IMR-90 (cell line): ENCODE data around the gene CACNA2D3. TPM values are rescaled to one million over a fixed set of nuclear protein-coding genes. Genes with fewer than 3 reads are reported as not detected.

ENCODE experiments used
- ATAC-seq: fragments of 200-7000 bp; cut with Tn5 transposase; 2 replicates; pipeline ENCODE4 v1.9.1; 2020; ENCODE audit warnings: low read depth, mild to moderate bottlenecking, moderate library complexity
- BruUV-seq: library from RNA; stranded (reverse); fragments of 400-500 nt; replicated peaks from 2 replicates; lab custom pipeline; 2021; lab: Mats Ljungman, UMichigan
- CTCF ChIA-PET: fragments of 300-600 bp; formaldehyde crosslinking; extraction: SDS; loops from one replicate; lab custom pipeline; 2021; ENCODE audit warnings: antibody characterized with exemption; lab: Yijun Ruan, JAX
- POLR2A ChIA-PET: fragments of 300-600 bp; sonication (Branson Sonifier 250); formaldehyde crosslinking; loops from one replicate; lab custom pipeline; 2022; ENCODE audit warnings: antibody characterized with exemption; ENCODE audit not compliant: unreplicated experiment; lab: Charles Lee
- DNase-seq: peaks from one replicate; pipeline ENCODE4 v3.0.0; 2013
- H2AFZ ChIP-seq: replicated peaks from 2 replicates; pipeline ENCODE3; 2013; ENCODE audit warnings: low read length, mild to moderate bottlenecking; ENCODE audit not compliant: poor library complexity
- H2AK5ac ChIP-seq: 2 replicates; pipeline ENCODE4 v1.6.1; 2013; ENCODE audit warnings: low read depth, low read length, inconsistent platforms
- H2AK9ac ChIP-seq: replicated peaks from 2 replicates; pipeline ENCODE3; 2013; ENCODE audit warnings: mild to moderate bottlenecking, low read depth, low read length, moderate library complexity; ENCODE audit not compliant: poor library complexity
- H2BK120ac ChIP-seq: 2 replicates; pipeline ENCODE4 v1.6.1; 2013; ENCODE audit warnings: low read depth, low read length, inconsistent platforms
- H2BK15ac ChIP-seq: 3 replicates; pipeline ENCODE4 v1.6.1; 2013; ENCODE audit warnings: low read depth, low read length, inconsistent platforms
- H2BK20ac ChIP-seq: 2 replicates; pipeline ENCODE4 v1.6.1; 2013; ENCODE audit warnings: low read depth, mild to moderate bottlenecking, inconsistent platforms, low read length, moderate library complexity
- H2BK5ac ChIP-seq: 2 replicates; pipeline ENCODE4 v1.6.1; 2013; ENCODE audit warnings: mild to moderate bottlenecking, low read depth, low read length, inconsistent platforms; ENCODE audit not compliant: poor library complexity, severe bottlenecking
- H3K14ac ChIP-seq: replicated peaks from 2 replicates; pipeline ENCODE4 v1.6.1; 2013; ENCODE audit warnings: low read depth, low read length, inconsistent platforms
- H3K18ac ChIP-seq: 2 replicates; pipeline ENCODE4 v1.6.1; 2013; ENCODE audit warnings: low read depth, low read length, control low read depth
- H3K23ac ChIP-seq: 2 replicates; pipeline ENCODE4 v1.6.1; 2013; ENCODE audit warnings: low read depth, low read length, inconsistent platforms
- H3K27ac ChIP-seq: 2 replicates; pipeline ENCODE4 v1.5.1; 2013; ENCODE audit warnings: mild to moderate bottlenecking, control low read depth, low read length; ENCODE audit not compliant: insufficient read depth
- H3K27me3 ChIP-seq: 2 replicates; pipeline ENCODE4 v1.6.1; 2013; ENCODE audit warnings: low read length; ENCODE audit not compliant: control insufficient read depth, insufficient read depth
- H3K36me3 ChIP-seq: 2 replicates; pipeline ENCODE4 v1.6.1; 2013; ENCODE audit warnings: low read length, mixed read lengths; ENCODE audit not compliant: control insufficient read depth, insufficient read depth
- H3K4ac ChIP-seq: 2 replicates; pipeline ENCODE4 v1.6.1; 2013; ENCODE audit warnings: low read depth, low read length, inconsistent platforms
- H3K4me1 ChIP-seq: 2 replicates; pipeline ENCODE4 v1.6.1; 2013; ENCODE audit warnings: low read length, mixed read lengths; ENCODE audit not compliant: control insufficient read depth, insufficient read depth
- H3K4me2 ChIP-seq: 2 replicates; pipeline ENCODE4 v1.6.1; 2013; ENCODE audit warnings: low read depth, mild to moderate bottlenecking, control low read depth, low read length, moderate library complexity
- H3K4me3 ChIP-seq: 2 replicates; pipeline ENCODE4 v1.5.1; 2013; ENCODE audit warnings: low read depth, mild to moderate bottlenecking, control low read depth, low read length, moderate library complexity; ENCODE audit not compliant: insufficient read depth
- H3K56ac ChIP-seq: 2 replicates; pipeline ENCODE4 v1.6.1; 2013; ENCODE audit warnings: low read length, inconsistent platforms; ENCODE audit not compliant: insufficient read depth; ENCODE audit errors: extremely low read depth
- H3K79me1 ChIP-seq, 2 experiments: 2 replicates each; pipeline ENCODE4 v1.6.1; 2013; ENCODE audit warnings: low read length in 2 of 2, inconsistent platforms in 1 of 2, low read depth in 1 of 2
- H3K9ac ChIP-seq: 2 replicates; pipeline ENCODE4 v1.6.1; 2013; ENCODE audit warnings: low read depth, low read length, control low read depth
- H3K9me1 ChIP-seq: 2 replicates; pipeline ENCODE4 v1.6.1; 2013; ENCODE audit warnings: low read length, inconsistent platforms; ENCODE audit not compliant: insufficient read depth
- H3K9me3 ChIP-seq: 2 replicates; pipeline ENCODE4 v1.6.1; 2013; ENCODE audit warnings: low read length; ENCODE audit not compliant: control insufficient read depth, insufficient read depth
- H4K20me1 ChIP-seq: 2 replicates; pipeline ENCODE4 v1.6.1; 2013; ENCODE audit warnings: low read length, inconsistent platforms; ENCODE audit not compliant: insufficient read depth
- H4K5ac ChIP-seq: 2 replicates; pipeline ENCODE4 v1.6.1; 2013; ENCODE audit warnings: mild to moderate bottlenecking, low read depth, low read length, control low read depth
- H4K8ac ChIP-seq, 2 experiments: 2 replicates each; pipeline ENCODE4 v1.6.1; 2013; ENCODE audit warnings: low read depth in 2 of 2, low read length in 2 of 2, control low read depth in 1 of 2, inconsistent platforms in 1 of 2
- H4K91ac ChIP-seq: 2 replicates; pipeline ENCODE4 v1.6.1; 2013; ENCODE audit warnings: low read depth, low read length, inconsistent platforms; ENCODE audit not compliant: insufficient read depth
- CEBPB ChIP-seq: IDR thresholded peaks from 2 replicates; pipeline ENCODE4 v1.6.1; 2012; ENCODE audit warnings: low read depth, low read length, improper control_type of control experiment
- FOS ChIP-seq: fragments of 150-350 bp; IDR thresholded peaks from 2 replicates; pipeline ENCODE4 v1.6.1; 2016; ENCODE audit warnings: low read depth, low read length
- MAFK ChIP-seq: IDR thresholded peaks from 2 replicates; pipeline ENCODE4 v1.6.1; 2012; ENCODE audit warnings: low read depth, low read length, improper control_type of control experiment
- MAZ ChIP-seq: IDR thresholded peaks from 2 replicates; pipeline ENCODE4 v1.6.1; 2012; ENCODE audit warnings: low read depth, mild to moderate bottlenecking, low read length, improper control_type of control experiment, moderate library complexity, borderline replicate concordance
- RCOR1 ChIP-seq: IDR thresholded peaks from 2 replicates; pipeline ENCODE4 v1.6.1; 2012; ENCODE audit warnings: mild to moderate bottlenecking, low read length, improper control_type of control experiment; ENCODE audit not compliant: insufficient replicate concordance
- RFX5 ChIP-seq: IDR thresholded peaks from 2 replicates; pipeline ENCODE4 v1.8.0; 2012; ENCODE audit warnings: low read depth, mild to moderate bottlenecking, low read length, moderate library complexity
- WGBS, 2 experiments: methylation state at CpG; one replicate each; pipeline versions ENCODE4 v1.1.5 to v1.1.7; 2013; ENCODE audit warnings: missing lambda C conversion rate in 2 of 2; ENCODE audit not compliant: insufficient read length in 1 of 2; ENCODE audit errors: extremely low coverage in 2 of 2; 5-methylcytosine and 5-hydroxymethylcytosine counted together
- dilution Hi-C: fragments of 300-500 bp; cut with HindIII; formaldehyde crosslinking; loops from one replicate; pipeline ENCODE4 v1.14.3; 2018; ENCODE audit warnings: low sequenced_read_pairs; ENCODE audit not compliant: unreplicated experiment
- in situ Hi-C: fragments of 300-500 bp; cut with MboI; formaldehyde crosslinking; loops from 3 replicates; pipeline ENCODE4 v1.14.3; 2019; ENCODE audit warnings: low sequenced_read_pairs, inconsistent platforms, mixed read lengths
- intact Hi-C: fragments of 100-400 bp; cut with micrococcal nuclease; formaldehyde crosslinking; loops from 2 replicates; pipeline ENCODE4 v1.10.0; 2022
- polyA plus RNA-seq, 3 experiments: library from polyadenylated mRNA; depleted of rRNA; stranded (reverse); fragments of >200 nt; gene quantifications; 2 replicates each; pipeline ENCODE4 v1.2.3, GENCODE V29; 2012; ENCODE audit warnings: low replicate concordance in 1 of 3
- total RNA-seq: library from RNA; depleted of rRNA; stranded (reverse); fragments of >200 nt; gene quantifications from 2 replicates; pipeline ENCODE4 v1.2.3, GENCODE V29; 2012
- TF ChIP-seq, protein P1 (sequence below): fragments of 150-350 bp; IDR thresholded peaks from 2 replicates; pipeline ENCODE4 v1.6.1; 2016; ENCODE audit warnings: low read depth, mild to moderate bottlenecking, low read length, moderate library complexity, borderline replicate concordance

The CACNA2D3 gene
- total and polyA plus RNA-seq, 2 of the 4 experiments (the other 2 are of a cell fraction), result 0.36 to 0.41 TPM

GRCh38 chr3:54353946-54354345, 231.6 kb downstream of the CACNA2D3 start:
- H4K8ac ChIP-seq, result no peak overlapping the region
- ATAC-seq, result no peak
- no peaks in the 10 kb centered on the region for H4K20me1 ChIP-seq
- no peak overlapping the region for H2AFZ ChIP-seq
- no peak overlapping the region for H3K56ac ChIP-seq
- ChIA-PET POLR2A (no interaction called here), CTCF (no interaction called here)
- H3K4me3 ChIP-seq, result no peak overlapping the region
- H3K14ac ChIP-seq, result no peak overlapping the region
- H3K27me3 ChIP-seq, result no peaks in the 10 kb centered on the region
- WGBS, 2 experiments, result no CpG with 5 or more reads among the region's 5 CpGs
- no peak overlapping the region for H3K4me2 ChIP-seq
- H3K4ac ChIP-seq, result no peak overlapping the region
- no peak overlapping the region for H2BK20ac ChIP-seq
- TF ChIP-seq RCOR1 (no peak), CEBPB (no peak), MAZ (no peak), MAFK (no peak), RFX5 (no peak), FOS (no peak)
- TF ChIP-seq, protein P1, sequence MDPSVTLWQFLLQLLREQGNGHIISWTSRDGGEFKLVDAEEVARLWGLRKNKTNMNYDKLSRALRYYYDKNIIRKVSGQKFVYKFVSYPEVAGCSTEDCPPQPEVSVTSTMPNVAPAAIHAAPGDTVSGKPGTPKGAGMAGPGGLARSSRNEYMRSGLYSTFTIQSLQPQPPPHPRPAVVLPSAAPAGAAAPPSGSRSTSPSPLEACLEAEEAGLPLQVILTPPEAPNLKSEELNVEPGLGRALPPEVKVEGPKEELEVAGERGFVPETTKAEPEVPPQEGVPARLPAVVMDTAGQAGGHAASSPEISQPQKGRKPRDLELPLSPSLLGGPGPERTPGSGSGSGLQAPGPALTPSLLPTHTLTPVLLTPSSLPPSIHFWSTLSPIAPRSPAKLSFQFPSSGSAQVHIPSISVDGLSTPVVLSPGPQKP, result no peak
- no peaks in the 10 kb centered on the region for H3K79me1 ChIP-seq
- H3K4me1 ChIP-seq, result no peaks in the 10 kb centered on the region
- no peak overlapping the region for H2BK120ac ChIP-seq
- no peak overlapping the region for H3K23ac ChIP-seq
- no peak overlapping the region for H4K5ac ChIP-seq
- BruUV-seq, result no TSS peak
- H4K91ac ChIP-seq, result no peak overlapping the region
- no peak overlapping the region for H2BK15ac ChIP-seq
- no peak overlapping the region for H3K9ac ChIP-seq
- no peaks in the 10 kb centered on the region for H3K9me1 ChIP-seq
- intact Hi-C loops, result no loop called here
- H3K27ac ChIP-seq, result no peak overlapping the region
- DNase-seq, result no peak
- H2AK5ac ChIP-seq, result no peak overlapping the region
- H3K9me3 ChIP-seq, result peaks cover 10% of the 10 kb centered on the region; the same call in 1 of the 2 replicates
- H3K36me3 ChIP-seq, result no peaks in the 10 kb centered on the region
- dilution Hi-C loops, result no loop called here
- no peak overlapping the region for H2BK5ac ChIP-seq
- no peak overlapping the region for H3K18ac ChIP-seq
- H2AK9ac ChIP-seq, result no peak overlapping the region
- in situ Hi-C loops, result no loop called here
